Endometrium (tissue), 2 donors: ENCODE measurements around the gene CLIC4.
"Not testable (repeated sequence)": the region's sequence is repeated elsewhere in the genome, so short reads cannot be mapped to it uniquely, and the experiment has no call there.

ENCODE experiments used
- FAIRE-seq: peaks from 2 replicates; lab custom pipeline; 2012; peaks lifted over from hg19 to GRCh38; lab: Jason Lieb, UNC
- donor health status: control.
- donor health status: control.

Gene CLIC4

DNA sequence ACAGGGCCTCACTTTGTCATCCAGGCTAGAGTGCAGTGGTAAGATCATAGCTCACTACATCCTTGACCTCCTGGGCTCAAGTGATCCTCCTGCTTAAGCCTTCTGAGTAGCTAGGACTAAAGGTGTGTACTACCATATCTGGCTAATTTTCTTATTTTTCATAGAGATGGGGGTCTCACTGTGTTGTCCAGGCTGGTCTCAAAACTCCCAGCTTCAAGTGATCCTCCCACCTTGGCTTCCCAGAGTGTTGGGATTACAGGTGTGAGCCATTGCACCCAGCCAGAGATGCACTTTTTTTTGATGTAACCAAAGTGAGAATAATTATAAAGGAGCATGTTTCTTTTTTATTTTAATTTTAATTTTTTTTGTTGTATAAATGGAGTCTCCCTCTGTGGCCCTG lies 28.4 kb downstream of the CLIC4 start:
- FAIRE-seq = no peak

DNA sequence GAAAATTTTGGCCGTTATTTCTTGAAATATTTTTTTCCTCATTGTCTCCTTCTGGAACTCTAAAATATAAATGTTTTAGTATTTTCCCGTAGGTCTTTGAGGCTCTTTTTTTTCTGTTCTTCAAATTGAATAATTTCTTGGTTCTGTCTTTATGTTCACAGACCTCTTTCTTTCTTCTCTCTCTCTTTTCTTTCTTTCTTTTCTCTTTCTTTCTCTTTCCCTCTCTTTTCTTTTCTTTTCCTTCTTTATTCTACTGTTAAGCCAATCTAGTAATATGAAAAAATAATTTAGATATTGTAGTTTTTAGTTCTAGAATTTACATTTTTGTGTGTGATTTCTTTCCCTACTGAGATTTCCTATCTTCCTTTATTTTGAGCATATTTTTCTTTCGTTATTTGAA lies 30.1 kb downstream of the CLIC4 start:
- FAIRE-seq = peak; percentile 31

GRCh38 chr1:24775916-24776315 lies 30.7 kb downstream of the CLIC4 start:
- FAIRE-seq = no peak

- FAIRE-seq = no peak
Measured at GRCh38 chr1:24776821-24777220, 31.6 kb downstream of the CLIC4 start.

DNA sequence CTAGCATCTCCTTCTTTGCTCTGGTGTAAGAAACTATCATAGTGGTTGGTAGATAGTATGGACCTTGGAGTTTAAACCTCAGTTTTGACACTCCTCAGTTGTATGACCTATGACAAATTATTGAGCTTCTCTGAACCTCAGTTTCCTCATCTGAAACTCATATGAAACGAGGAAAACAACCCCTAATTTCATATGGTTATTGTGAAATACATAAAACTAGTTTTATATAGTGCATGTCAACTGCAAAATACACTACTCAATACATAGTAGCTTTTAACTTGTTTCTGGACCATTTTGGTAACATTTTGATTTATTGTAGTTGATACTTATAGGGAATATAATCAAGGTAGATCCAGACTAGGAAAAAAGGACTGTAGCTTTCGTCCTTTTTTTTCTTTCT lies 32.9 kb downstream of the CLIC4 start:
- no peak for FAIRE-seq

DNA sequence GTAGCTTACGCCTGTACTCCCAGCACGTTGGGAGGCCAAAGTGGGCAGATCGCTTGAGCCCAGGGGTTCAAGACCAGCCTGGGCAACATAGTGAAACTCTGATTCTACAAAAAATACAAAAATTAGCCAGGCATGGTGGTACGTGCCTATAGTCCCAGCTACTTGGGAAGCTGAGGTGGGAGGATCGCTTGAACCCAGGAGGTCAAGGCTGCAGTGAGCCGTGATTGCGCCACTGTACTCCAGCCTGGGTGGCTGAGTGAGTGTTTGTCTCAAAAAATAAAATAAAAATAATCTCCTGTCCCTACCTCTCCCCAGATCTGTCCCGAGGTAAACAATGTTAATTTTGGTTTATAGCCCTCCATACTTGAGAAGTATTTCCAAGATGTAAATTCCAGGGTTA lies 34.0 kb downstream of the CLIC4 start:
- FAIRE-seq = not testable (repeated sequence)

GRCh38 chr1:24779689-24780464 lies 34.6 kb downstream of the CLIC4 start:
- no peak for FAIRE-seq

GRCh38 chr1:24780626-24781025 lies 35.4 kb downstream of the CLIC4 start:
- not testable (repeated sequence) for FAIRE-seq

DNA sequence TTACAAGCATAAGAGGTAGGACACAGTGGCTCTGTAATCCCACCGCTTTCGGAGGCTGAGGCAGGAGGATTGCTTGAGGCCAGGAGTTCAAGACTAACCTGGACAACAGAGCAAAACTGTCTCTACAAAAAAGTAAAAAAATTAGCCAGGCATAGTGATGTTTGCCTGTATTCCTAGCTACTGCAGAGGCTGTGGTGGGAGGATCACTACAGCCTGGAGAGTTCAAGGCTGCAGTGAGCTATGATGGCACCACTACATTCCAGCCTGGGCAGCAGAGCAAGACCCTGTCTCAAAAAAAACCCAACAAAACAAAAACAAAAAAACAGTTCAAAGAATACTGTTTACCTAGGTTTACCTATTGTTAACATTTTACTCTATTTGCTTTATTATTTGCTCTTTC lies 37.4 kb downstream of the CLIC4 start:
- FAIRE-seq = no peak

DNA sequence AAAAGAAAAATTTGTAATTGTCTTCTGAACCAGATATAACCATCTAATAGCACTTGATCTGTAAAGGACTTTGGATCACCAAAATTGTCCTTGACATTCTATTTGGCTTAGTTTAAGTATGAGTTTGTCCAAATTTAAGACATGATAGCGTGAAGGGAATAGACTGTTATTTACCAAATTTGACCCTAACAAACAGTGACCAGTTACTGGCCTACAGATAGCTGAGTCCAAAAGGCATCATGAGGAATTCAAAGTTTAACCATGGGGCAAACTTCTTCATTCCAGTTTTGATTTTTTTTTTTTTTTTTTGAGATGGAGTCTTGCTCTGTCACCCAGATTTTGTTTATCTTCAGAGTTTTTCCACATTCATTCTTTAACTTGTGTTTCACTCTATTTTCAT lies 38.5 kb downstream of the CLIC4 start:
- no peak for FAIRE-seq

DNA sequence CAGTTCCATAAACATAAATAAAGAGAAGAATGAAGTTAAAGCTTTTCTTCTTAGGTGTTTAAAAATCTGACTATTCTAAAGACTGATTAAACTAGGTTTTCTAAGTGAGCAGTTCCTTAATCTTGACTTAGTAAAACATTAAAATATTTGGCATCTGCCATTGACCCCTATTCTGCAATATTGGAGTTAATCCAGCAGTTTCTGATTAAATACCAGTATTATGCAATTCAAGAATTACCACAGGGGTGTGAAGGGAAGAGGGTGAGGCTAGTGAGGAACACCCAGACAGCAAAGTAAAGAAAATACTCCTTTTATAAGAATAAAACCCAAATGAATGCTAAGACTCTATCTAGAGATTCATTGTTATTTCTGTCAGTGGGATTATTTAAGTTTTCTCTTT lies 40.9 kb downstream of the CLIC4 start:
- FAIRE-seq = no peak

DNA sequence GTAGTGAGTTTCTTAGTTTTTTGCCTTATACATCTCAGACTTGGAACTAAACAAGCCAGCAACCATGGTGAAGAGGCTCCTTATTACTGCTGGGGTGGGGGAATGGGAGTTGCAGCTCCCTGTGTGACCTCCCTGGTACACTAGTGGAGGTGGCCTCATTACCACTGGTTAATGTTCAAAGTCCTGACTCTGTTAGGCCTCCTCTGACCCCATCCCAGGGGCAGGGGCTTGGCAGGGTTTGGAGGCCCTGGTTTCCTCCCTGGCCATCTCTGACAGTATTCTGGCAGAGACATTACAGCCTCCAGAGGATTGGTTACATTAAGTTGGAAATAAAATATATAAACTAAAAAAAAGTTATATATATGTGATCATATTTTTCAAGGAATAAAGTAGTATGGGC lies 45.2 kb downstream of the CLIC4 start:
- FAIRE-seq = no peak

GRCh38 chr1:24793447-24794129 lies 48.3 kb downstream of the CLIC4 start:
- FAIRE-seq = no peak

GRCh38 chr1:24794130-24794502 lies 48.9 kb downstream of the CLIC4 start:
- not testable (repeated sequence) for FAIRE-seq

DNA sequence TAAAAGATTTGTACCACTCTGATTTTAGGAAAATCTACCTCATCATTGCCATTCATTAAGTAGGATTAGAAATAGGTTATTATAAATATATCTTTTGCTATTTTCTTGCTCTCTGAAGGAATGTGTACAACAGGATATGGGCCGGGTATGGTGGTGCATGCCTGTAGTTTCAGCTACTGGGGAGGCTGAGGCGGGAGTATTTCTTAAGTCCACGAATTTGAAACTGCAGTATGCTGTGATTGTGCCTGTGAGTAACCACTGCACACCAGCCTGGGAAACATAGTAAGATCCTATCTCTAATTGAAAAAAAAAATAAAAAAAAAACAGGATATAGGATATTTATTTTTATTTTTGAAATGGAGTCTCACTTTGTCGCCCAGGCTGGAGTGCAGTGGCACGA lies 50.0 kb downstream of the CLIC4 start:
- no peak for FAIRE-seq

- FAIRE-seq = no peak
Measured at GRCh38 chr1:24796524-24796923, 51.3 kb downstream of the CLIC4 start.

DNA sequence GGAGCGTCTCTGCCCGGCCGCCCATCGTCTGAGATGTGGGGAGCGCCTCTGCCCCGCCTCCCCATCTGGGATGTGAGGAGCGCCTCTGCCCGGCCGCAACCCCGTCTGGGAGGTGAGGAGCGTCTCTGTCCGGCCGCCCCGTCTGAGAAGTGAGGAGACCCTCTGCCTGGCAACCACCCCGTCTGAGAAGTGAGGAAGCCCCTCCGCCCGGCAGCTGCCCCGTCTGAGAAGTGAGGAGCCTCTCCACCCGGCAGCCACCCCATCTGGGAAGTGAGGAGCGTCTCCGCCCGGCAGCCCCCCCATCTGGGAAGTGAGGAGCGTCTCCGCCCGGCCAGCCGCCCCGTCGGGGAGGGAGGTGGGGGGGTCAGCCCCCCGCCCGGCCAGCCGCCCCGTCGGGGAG lies 54.0 kb downstream of the CLIC4 start:
- FAIRE-seq = not testable (repeated sequence)

GRCh38 chr1:24801176-24801575 lies 55.9 kb downstream of the CLIC4 start:
- FAIRE-seq = no peak

- FAIRE-seq = no peak
Measured at GRCh38 chr1:24803220-24803619, 58.0 kb downstream of the CLIC4 start.

- no peak for FAIRE-seq
Measured at GRCh38 chr1:24803987-24804530, 58.8 kb downstream of the CLIC4 start.

GRCh38 chr1:24805534-24806301 lies 60.5 kb downstream of the CLIC4 start:
- no peak for FAIRE-seq

DNA sequence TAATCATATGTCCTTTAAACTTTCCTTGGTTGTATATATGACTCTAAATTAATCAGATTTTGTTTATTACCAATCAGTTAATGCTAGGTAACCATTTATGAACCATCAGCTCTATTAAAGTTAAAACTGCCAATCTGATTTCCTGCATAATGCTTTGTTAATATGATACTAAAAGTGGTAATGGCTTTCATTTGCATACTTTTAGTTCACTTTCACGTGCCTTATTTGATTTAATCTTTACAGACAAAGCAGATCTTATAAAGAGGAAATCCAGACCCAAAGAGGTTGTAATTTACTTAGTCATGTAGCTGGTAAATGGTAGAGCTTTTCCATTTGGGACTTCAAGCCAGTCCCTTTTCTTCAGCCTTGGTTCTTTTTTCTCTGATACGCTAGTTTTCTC lies 61.3 kb downstream of the CLIC4 start:
- no peak for FAIRE-seq

DNA sequence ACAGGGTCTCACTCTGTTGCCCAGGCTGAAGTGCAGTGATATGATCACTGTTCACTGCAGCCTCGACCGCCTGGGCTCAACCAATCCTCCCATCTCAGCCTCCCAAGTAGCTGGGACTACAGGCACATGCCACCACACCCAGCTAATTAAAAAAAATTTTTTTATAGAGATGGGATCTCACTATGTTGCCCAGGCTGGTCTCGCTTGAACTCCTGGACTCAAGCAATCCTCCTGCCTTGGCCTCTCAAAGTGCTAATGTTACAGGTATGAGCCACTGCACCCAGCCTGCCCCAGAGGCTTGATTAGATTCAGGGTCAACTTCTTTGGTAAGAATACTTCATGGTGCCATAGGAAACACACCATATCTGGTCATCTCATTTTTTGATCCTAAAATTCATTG lies 66.2 kb downstream of the CLIC4 start:
- not testable (repeated sequence) for FAIRE-seq
